Stimulated activated CD4-positive, alpha-beta T cell treated with anti-CD3 and anti-CD28 coated beads, Interleukin-4, amount 100 ng/mL, for 1 hour (primary cell): Measurements from ENCODE around the gene VDAC1.

Experiments used
- DNase-seq: peaks from one replicate; pipeline ENCODE4 v3.0.0-alpha.2; 2020

The VDAC1 gene

DNA sequence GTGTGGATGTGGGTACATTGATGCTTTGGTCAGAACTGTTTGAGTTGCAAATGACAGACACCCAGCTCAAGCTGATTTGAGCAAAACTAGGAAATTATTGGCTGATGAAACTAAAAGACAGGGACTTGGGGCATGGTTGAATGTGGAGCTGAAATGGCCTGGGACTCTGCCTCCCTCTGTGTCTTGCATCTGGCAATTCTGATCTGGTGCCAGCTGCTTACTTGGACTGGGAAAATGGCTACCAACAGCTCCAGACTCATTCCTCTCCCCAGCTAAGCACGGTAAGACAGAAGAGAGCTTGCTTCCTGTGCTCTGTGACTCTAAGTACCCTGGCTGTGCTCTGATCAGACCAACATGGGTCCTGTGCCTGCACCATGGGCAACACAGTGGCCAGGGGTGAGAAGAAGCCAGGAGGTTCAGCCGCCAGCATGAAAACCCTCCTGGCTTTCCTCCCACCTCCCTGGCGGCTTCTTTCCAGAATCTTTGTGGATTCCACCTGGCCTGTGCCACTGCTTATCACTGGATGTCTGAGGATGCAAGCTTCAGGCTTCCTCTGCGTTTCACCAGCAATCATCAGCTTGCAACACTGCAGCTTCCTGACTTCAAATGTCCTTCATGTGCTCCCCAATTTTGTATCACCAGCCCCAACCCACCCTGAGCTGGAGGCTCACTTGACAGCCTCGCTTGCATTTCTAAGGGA, 80.4 kb downstream of the VDAC1 start:
- DNase-seq, result no peak

DNA sequence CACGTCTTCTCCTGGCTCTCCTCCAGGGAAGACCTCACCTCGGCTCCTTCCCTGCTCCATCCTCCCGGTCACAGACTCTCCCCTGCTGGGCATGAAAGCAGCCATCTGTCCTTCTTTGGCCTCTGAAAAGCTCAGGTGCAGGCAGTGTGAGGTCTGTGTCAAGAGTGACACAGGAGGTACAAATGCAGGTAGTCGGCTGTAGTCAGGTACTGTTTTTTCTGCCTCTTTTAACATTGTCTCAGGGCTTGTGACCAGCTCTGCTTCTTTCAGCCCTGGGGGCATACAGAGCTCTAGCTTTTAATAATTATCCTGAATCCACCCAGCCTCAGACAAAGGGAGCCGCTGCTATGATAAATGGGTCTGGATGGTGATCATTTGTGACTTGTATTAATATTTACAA, 82.8 kb downstream of the VDAC1 start:
- DNase-seq, result no peak
